HL-60 (cell line): ENCODE measurements around the gene TIMM8B.

ENCODE experiments used
- DNase-seq, 2 experiments: peaks; one replicate each; pipeline ENCODE4 v3.0.0-alpha.2; 2010 to 2020; ENCODE audit warnings: low read depth in 1 of 2, low spot score in 1 of 2
- H3K27ac ChIP-seq: fragments of 250-450 bp; sonication (Bioruptor Pico); replicated peaks from 2 replicates; pipeline ENCODE4 v1.5.1; 2020; ENCODE audit warnings: mild to moderate bottlenecking, moderate library complexity
- H3K27me3 ChIP-seq: fragments of 250-450 bp; sonication (Bioruptor Pico); 2 replicates; pipeline ENCODE4 v1.5.1; 2021; ENCODE audit warnings: mild to moderate bottlenecking, moderate library complexity; ENCODE audit not compliant: insufficient read depth, poor library complexity, severe bottlenecking
- H3K4me3 ChIP-seq: replicated peaks from 2 replicates; pipeline ENCODE4 v1.5.1; 2011; ENCODE audit warnings: mild to moderate bottlenecking, control low read depth, low read length; ENCODE audit not compliant: insufficient read depth
- CTCF ChIP-seq: IDR thresholded peaks from one replicate; pipeline ENCODE4 v1.5.1; 2011; ENCODE audit warnings: low read length, control low read depth, inconsistent platforms; ENCODE audit not compliant: insufficient read depth
- GABPA ChIP-seq: IDR thresholded peaks from 2 replicates; pipeline ENCODE4 v1.6.1; 2012; ENCODE audit warnings: low read depth
- POLR2AphosphoS5 ChIP-seq: IDR thresholded peaks from 2 replicates; pipeline ENCODE4 v1.6.1; 2012; ENCODE audit warnings: low read depth
- REST ChIP-seq: IDR thresholded peaks from 2 replicates; pipeline ENCODE4 v1.6.1; 2012; ENCODE audit warnings: low read depth; ENCODE audit not compliant: insufficient replicate concordance
- SPI1 ChIP-seq: IDR thresholded peaks from 2 replicates; pipeline ENCODE4 v1.6.1; 2012; ENCODE audit warnings: low read depth, mild to moderate bottlenecking, borderline replicate concordance

Gene TIMM8B

GRCh38 chr11:112087212-112087611, 656 bp upstream of the TIMM8B start:
- Histone ChIP-seq H3K4me3 (peak overlapping the region; percentile 78), H3K27ac (peak overlapping the region; percentile 78), H3K27me3 (no peaks in the 10 kb centered on the region)
- DNase-seq: no peak
- no peak for TF ChIP-seq SPI1
- TF ChIP-seq GABPA: no peak
- TF ChIP-seq POLR2AphosphoS5: no peak
- no peak for TF ChIP-seq REST
- TF ChIP-seq CTCF: no peak

GRCh38 chr11:112085822-112086421, 634 bp downstream of the TIMM8B start:
- Histone ChIP-seq H3K27me3 (no peaks in the 10 kb centered on the region), H3K4me3 (peak overlapping the region; percentile 78), H3K27ac (peak overlapping the region; percentile 78)
- peak; percentile 72 for TF ChIP-seq POLR2AphosphoS5
- no peak for TF ChIP-seq SPI1
- no peak for TF ChIP-seq REST
- no peak for TF ChIP-seq GABPA
- TF ChIP-seq CTCF: no peak
- peak in 1 of 2 experiments; percentile 32 for DNase-seq

- Histone ChIP-seq H3K27me3 (no peaks in the 10 kb centered on the region), H3K4me3 (no peak overlapping the region), H3K27ac (no peak overlapping the region; the same call in 1 of the 2 replicates)
- TF ChIP-seq SPI1 (no peak), CTCF (no peak), GABPA (no peak), REST (no peak), POLR2AphosphoS5 (no peak; the same call in 1 of the 2 replicates)
- no peak for DNase-seq
Observed at GRCh38 chr11:112082729-112083128, 3.8 kb downstream of the TIMM8B start.
